Measurements from ENCODE around the gene DCAKD. TPM values are rescaled to one million over a fixed set of nuclear protein-coding genes. Genes with fewer than 3 reads are reported as not detected.

The DCAKD gene
- total and polyA plus RNA-seq, 2 donors (not counting 3 experiments of a cell fraction or from before 2014, with no cell fraction given): 30.8 to 36.5 TPM

DNA sequence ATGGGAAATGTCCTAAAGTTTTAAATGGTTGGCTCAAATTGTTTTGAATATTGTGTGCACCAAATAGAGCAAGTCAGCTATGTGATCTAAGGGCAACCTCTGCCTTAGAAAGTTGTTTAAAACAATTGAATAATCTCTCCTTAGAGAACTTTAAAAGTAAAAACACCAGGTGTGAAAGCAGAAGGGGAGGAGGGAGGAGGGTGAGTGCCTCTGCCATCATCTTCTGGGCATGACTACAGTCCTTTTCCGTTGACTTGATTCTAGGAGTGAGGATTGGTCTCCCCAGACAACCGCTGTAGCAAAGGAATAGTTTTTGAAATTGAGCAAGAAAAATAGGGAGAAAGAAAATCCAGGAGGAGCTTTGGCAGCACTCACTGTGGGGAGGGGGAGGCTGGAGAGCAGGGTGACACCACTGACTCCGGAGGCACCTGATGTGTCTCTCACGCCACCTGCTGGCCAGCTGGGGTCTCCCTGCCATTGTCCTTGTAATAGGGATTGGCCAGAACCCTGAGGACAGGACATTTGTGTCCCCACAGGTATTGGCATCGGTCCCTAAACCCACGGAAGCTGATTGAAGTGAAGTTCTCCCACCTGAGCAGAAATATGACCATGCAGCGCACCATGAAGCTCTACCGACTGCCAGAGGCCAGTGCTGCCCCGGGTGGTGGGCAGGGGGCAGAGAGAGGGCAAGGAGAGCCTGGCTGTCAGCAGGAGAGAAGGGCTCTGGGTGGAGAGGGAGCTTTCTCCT lies 47.6 kb upstream of the DCAKD start:
- BruUV-seq (replicated peaks): no TSS peak
- FAIRE-seq: peak; percentile 89
- POLR2A ChIA-PET: no interaction called here

More for the DNA sequence above, 47.6 kb upstream of the DCAKD start:
- no peak overlapping the region for H3K27ac ChIP-seq (ENCODE audit: insufficient read depth, low read depth, low read length)
- no peak overlapping the region for H3K4me3 ChIP-seq (replicated peaks in 1 of 3; ENCODE audit: insufficient read depth in 1 of 3, low read depth in 1 of 3, low read length in 3 of 3)
- H3K4me2 ChIP-seq (ENCODE audit: insufficient read depth, low read length): no peak overlapping the region
- no peaks in the 10 kb centered on the region for H3K27me3 ChIP-seq (ENCODE audit: control insufficient read depth in 2 of 2, insufficient read depth in 2 of 2, low read length in 2 of 2)
- intact Hi-C loops (cut with micrococcal nuclease): loop anchor here (1.0 kb wide), 1 partner anchor 179 kb away; no protein-coding TSS in a partner anchor
- CTCF ChIA-PET: interaction anchor here (0.6 to 2.2 kb wide), 27 partner anchors 10 to 323 kb away, joined by 3 to 14 read pairs (median 5); partner anchors contain the start of genes ACBD4, HEXIM1, NMT1 and PLCD3
- H2AFZ ChIP-seq (ENCODE audit: low read depth, low read length): no peak overlapping the region
- H3K36me3 ChIP-seq (ENCODE audit: control insufficient read depth in 2 of 2, extremely low read depth in 1 of 2, insufficient read depth in 2 of 2, low read length in 2 of 2): peaks cover 33 to 55% of the 10 kb centered on the region in 2 experiments
- H3K9ac ChIP-seq (replicated peaks; ENCODE audit: extremely low read depth, insufficient read depth, low read length): no peak overlapping the region
- H3K4me1 ChIP-seq (ENCODE audit: control insufficient read depth, extremely low read depth, insufficient read depth, low read length): peaks cover under 1% of the 10 kb centered on the region
- no peaks in the 10 kb centered on the region for H3K9me3 ChIP-seq (replicated peaks; ENCODE audit: control insufficient read depth, insufficient read depth, low read length)
- TF ChIP-seq POLR2AphosphoS5 (IDR thresholded peaks at IDR 0.05; ENCODE audit: insufficient read depth, low read depth, low read length) (no peak), FOS (IDR thresholded peaks at IDR 0.05; ENCODE audit: borderline replicate concordance, insufficient read depth, low read length) (no peak), JUN (IDR thresholded peaks at IDR 0.05; ENCODE audit: borderline replicate concordance, insufficient read depth, insufficient read length, low read depth) (no peak), GATA2 (IDR thresholded peaks at IDR 0.05; ENCODE audit: insufficient read depth, insufficient read length, low read depth, low read length) (no peak), EZH2 (IDR thresholded peaks at IDR 0.05; ENCODE audit: borderline replicate concordance, low read depth, low read length, severe bottlenecking) (no peak)
- TF ChIP-seq, protein P1, sequence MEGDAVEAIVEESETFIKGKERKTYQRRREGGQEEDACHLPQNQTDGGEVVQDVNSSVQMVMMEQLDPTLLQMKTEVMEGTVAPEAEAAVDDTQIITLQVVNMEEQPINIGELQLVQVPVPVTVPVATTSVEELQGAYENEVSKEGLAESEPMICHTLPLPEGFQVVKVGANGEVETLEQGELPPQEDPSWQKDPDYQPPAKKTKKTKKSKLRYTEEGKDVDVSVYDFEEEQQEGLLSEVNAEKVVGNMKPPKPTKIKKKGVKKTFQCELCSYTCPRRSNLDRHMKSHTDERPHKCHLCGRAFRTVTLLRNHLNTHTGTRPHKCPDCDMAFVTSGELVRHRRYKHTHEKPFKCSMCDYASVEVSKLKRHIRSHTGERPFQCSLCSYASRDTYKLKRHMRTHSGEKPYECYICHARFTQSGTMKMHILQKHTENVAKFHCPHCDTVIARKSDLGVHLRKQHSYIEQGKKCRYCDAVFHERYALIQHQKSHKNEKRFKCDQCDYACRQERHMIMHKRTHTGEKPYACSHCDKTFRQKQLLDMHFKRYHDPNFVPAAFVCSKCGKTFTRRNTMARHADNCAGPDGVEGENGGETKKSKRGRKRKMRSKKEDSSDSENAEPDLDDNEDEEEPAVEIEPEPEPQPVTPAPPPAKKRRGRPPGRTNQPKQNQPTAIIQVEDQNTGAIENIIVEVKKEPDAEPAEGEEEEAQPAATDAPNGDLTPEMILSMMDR (IDR thresholded peaks at IDR 0.05; ENCODE audit: extremely low read depth in 1 of 2, insufficient read depth in 1 of 2, low read depth in 1 of 2, low read length in 2 of 2): peak; percentile 84 to 91
- TF ChIP-seq, protein P2, sequence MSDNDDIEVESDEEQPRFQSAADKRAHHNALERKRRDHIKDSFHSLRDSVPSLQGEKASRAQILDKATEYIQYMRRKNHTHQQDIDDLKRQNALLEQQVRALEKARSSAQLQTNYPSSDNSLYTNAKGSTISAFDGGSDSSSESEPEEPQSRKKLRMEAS (IDR thresholded peaks at IDR 0.05; ENCODE audit: insufficient read depth, insufficient read length): no peak
- no peaks in the 10 kb centered on the region for H3K9me1 ChIP-seq (replicated peaks; ENCODE audit: control insufficient read depth, extremely low read depth, insufficient read depth, low read length)
- H3K79me2 ChIP-seq (ENCODE audit: control insufficient read depth, insufficient read depth, low read length): no peaks in the 10 kb centered on the region
- peak; percentile 73 for DNase-seq (ENCODE audit: low read depth, low spot score)
- no peaks in the 10 kb centered on the region for H4K20me1 ChIP-seq (replicated peaks; ENCODE audit: control insufficient read depth, extremely low read depth, insufficient read depth, low read length)
- dilution Hi-C loops (cut with MboI; ENCODE audit: extremely low pct_ligation_motif_present, low sequenced_read_pairs): no loop called here
